ENCODE measurements around the gene HOXC11. TPM values are rescaled to one million over a fixed set of nuclear protein-coding genes. Genes with fewer than 3 reads are reported as not detected.
A peak's percentile ranks its signal among the peaks of the same experiment; 100 is the strongest.

HOXC11 gene
- total RNA-seq, 1 experiment from 2014 or later, result not detected

- DNase-seq (ENCODE audit: low spot score), result peak; percentile 52
These were observed 48.6 kb downstream of the HOXC11 start for GRCh38 chr12:54021432-54022013.

DNA sequence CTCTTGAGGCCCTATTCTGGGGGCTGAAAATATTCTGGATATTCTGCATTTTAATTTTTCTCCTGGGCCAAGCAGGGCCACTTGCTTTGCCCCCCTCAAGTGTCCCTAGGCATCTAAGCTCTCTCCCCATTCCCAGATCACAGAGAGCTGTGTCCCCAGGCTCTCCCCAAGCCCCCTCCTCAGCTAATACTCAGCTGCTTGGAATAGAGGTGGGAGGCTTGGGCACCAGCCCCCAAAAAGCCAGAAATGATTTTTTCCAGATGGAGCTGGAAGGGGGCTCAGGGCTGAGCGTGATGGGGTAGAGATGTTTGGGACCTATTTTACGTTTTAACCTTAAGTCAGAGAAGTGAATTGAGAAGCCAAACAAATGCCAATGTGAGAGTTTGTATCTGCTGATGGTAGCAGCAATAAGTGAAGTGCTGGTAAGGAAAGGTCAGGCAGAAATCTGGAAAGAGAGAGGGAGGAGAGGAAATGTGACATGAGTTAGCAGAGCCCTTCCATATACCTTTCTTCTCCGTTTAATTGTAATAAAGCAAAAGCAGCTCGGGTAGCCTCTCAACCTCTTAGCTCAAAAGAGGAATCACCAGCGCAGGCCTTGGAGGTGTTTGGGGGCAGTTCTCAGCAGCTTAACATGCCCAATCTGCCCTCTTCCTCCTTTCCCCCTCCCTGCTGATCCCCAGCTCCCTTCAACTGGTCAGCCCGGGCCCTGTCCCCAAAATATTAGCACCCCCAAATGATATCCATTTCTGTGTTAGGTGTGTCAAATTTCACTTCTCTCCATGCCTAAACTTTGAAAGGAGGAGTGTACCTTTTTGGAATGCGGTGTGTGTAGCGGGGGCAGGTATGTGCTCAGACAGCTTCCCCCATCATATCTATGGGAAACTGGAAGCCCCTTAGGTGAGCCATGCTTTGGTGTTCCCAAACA is 50.3 kb downstream of the HOXC11 start:
- DNase-seq (ENCODE audit: low spot score), result no peak

- DNase-seq (ENCODE audit: low spot score), result no peak
These were observed 51.2 kb downstream of the HOXC11 start for GRCh38 chr12:54024127-54024526.

GRCh38 chr12:54024581-54025305 is 51.8 kb downstream of the HOXC11 start:
- DNase-seq (ENCODE audit: low spot score), result no peak

DNA sequence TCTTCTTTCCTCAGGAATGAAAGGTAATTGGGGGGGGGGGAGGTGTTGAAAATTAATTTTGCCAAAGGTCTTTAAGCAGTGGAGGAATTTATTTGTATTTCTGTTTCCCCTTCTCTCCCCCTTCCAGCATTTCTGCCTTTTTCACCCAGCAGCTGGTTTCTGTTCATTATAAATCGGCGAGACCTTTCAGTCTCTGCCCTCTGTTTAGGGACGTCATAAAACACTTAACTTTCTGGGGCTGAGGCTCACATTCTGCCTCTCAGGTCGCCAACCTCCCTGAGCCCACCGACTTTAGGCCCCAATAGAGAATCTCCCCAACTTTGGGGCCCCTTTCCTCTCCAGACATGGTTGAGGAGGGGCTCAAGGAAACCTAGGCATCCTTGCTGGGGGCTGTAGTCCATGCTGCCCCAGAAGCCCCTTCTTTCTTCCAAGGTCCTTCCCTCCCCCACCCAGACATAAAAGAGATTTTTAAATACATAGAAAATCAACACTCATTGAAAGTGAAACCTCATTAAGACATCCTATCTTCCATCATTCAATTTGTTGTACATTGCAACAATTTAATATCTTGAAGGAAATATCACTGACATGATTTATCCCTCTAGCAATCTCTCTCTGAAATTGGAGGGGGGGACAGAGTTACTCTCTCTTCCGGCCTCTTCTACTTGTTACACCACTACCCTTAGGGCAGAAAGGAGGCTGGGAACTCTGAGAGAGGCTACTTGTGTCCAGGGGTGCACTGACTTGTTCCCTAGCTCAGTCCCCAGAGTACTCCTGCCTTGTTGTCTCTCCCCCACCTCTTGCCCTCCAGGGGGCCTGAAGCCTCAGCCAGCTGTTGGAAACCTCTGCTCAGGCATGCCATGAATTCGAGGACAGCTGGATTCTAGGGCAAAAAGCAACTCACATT is 52.8 kb downstream of the HOXC11 start:
- no peak for DNase-seq (ENCODE audit: low spot score)

DNA sequence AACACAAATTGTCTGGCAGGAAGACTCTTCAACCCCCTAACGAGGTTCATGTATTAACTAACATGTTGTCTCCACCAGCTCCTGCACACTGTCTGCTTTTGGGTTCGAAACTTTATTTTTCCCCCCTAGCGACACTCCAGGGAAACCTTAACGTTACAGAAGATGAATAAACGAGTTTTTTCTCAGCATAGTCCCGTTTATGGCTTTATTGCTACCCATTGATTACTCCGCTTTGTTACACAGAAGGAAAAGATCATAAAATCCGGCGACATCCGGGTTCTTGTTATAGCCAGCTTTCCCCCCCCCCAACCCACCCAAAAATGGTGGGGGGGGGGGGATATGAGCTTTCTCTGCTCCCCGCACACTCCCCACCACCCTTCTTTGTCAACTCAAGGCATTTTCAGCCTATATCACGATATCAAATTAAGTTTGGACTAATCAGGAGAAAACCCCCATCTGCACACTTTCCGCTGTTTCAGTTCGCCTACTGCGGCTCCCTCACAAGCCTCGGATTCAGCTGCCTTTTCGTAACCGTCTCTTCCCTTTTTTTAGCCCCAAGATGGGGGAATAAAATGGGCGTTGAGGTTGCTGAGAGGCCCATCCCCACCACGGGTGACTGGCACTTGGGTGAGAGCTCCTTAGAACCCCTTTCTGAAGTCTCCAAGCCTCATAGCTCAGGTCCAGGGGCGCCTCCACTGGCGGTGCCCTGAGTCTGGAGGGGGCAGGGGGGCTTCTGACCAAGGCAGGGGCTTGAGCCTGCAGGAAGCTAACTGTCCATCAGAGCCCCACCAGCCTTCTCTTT is 53.9 kb downstream of the HOXC11 start:
- DNase-seq (ENCODE audit: low spot score), result no peak

Small RNA genes within 50 kb of the gene (small RNA-seq; reads per million reads assigned to genes)
- gene AC012531.3 (not detected), gene AC012531.4 (not detected), gene MIR196A2 (2.9 reads per million, percentile 74 among the genes with 10 or more reads in this experiment), gene RF01905 (not detected), gene RF01906 (not detected)

Other genes with a start within 250 kb of the HOXC11 start
- 39.9 and 64.4 TPM in 2 replicates for gene CALCOCO1, start 245.7 kb upstream of the HOXC11 start, total RNA-seq (2014; rRNA removed; shearing (Covaris generic))
- not detected in 2 replicates for gene CISTR, start 221.1 kb upstream of the HOXC11 start, total RNA-seq (2014; rRNA removed; shearing (Covaris generic))
- gene HOXC13, start 34.3 kb upstream of the HOXC11 start, total RNA-seq (2014; rRNA removed; shearing (Covaris generic)), result 0.65 and 1.3 TPM in 2 replicates
- gene HOXC12, start 18.2 kb upstream of the HOXC11 start, total RNA-seq (2014; rRNA removed; shearing (Covaris generic)), result 0.05 TPM in 1 of 2 replicates, not detected in the other
- gene HOTAIR, start 1.8 kb downstream of the HOXC11 start, total RNA-seq (2014; rRNA removed; shearing (Covaris generic)), result 5.6 and 6.8 TPM in 2 replicates
- 1.7 TPM in 1 of 2 replicates, not detected in the other for gene HOXC10, start 12.0 kb downstream of the HOXC11 start, total RNA-seq (2014; rRNA removed; shearing (Covaris generic))
- gene HOXC9, start 27.0 kb downstream of the HOXC11 start, total RNA-seq (2014; rRNA removed; shearing (Covaris generic)), result 0.23 and 0.76 TPM in 2 replicates
- gene HOXC8, start 35.9 kb downstream of the HOXC11 start, total RNA-seq (2014; rRNA removed; shearing (Covaris generic)), result 0.10 and 0.23 TPM in 2 replicates
- 1.4 and 1.6 TPM in 2 replicates for gene HOXC6, start 55.3 kb downstream of the HOXC11 start, total RNA-seq (2014; rRNA removed; shearing (Covaris generic))
- 0.41 and 0.81 TPM in 2 replicates for gene HOXC5, start 59.9 kb downstream of the HOXC11 start, total RNA-seq (2014; rRNA removed; shearing (Covaris generic))
- gene HOXC4, start 80.7 kb downstream of the HOXC11 start, total RNA-seq (2014; rRNA removed; shearing (Covaris generic)), result 4.0 and 6.8 TPM in 2 replicates
- gene SMUG1, start 215.9 kb downstream of the HOXC11 start, total RNA-seq (2014; rRNA removed; shearing (Covaris generic)), result 87.8 and 106 TPM in 2 replicates